CD4-positive, alpha-beta T cell treated with Interleukin-6 at 100 ng/mL for 8 hours (primary cell): ENCODE measurements around the gene UNC13D.
"Not testable (repeated sequence)": the region's sequence is repeated elsewhere in the genome, so short reads cannot be mapped to it uniquely, and the experiment has no call there.

Experiments
- DNase-seq: peaks from one replicate; pipeline ENCODE4 v3.0.0-alpha.2; 2020; ENCODE audit warnings: mixed read lengths, low spot score

Gene UNC13D

GRCh38 chr17:75820094-75821080, 23.8 kb downstream of the UNC13D start:
- no peak for DNase-seq

DNA sequence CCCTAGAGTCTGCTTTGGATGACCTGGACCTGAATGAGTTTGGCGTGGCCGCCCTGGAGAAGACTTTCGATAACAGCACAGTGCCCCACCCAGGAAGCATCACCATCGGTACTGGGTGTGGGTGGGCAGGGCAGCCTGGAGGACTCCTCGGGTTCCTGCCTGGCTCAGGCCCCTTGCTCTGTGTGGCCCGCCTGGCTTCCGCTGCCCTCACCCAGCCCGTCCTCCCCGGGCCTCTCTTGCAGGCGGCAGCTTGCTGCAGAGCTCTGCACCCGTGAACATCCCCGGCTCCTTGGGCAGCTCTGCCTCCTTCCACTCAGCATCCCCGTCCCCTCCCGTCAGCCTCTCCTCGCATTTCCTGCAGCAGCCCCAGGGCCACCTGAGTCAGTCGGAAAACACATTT, 24.5 kb downstream of the UNC13D start:
- DNase-seq: no peak

GRCh38 chr17:75819116-75819515, 25.1 kb downstream of the UNC13D start:
- no peak for DNase-seq

GRCh38 chr17:75818326-75818885, 25.8 kb downstream of the UNC13D start:
- DNase-seq: no peak

- no peak for DNase-seq
Measured at GRCh38 chr17:75817571-75817970, 26.6 kb downstream of the UNC13D start.

GRCh38 chr17:75816693-75817092, 27.5 kb downstream of the UNC13D start:
- DNase-seq: no peak

DNA sequence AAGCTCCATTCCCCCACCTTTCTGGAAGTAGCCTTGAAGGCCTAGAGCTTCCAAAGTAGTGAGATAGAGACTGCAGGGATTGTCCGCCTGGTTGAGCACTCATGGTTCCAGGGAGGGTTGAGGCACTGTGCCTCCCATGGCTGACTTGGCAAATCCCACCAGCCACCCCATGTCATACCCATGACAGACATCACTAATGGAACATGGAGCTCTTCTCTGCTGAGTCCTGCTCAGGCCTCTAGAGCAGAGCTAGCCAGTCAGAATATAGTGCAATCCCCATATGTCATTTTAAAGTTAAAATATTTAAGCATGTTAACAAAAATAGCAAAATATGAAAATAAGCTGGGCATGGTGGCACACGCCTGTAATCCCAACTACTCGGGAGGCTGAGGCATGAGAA, 28.8 kb downstream of the UNC13D start:
- DNase-seq: no peak

DNA sequence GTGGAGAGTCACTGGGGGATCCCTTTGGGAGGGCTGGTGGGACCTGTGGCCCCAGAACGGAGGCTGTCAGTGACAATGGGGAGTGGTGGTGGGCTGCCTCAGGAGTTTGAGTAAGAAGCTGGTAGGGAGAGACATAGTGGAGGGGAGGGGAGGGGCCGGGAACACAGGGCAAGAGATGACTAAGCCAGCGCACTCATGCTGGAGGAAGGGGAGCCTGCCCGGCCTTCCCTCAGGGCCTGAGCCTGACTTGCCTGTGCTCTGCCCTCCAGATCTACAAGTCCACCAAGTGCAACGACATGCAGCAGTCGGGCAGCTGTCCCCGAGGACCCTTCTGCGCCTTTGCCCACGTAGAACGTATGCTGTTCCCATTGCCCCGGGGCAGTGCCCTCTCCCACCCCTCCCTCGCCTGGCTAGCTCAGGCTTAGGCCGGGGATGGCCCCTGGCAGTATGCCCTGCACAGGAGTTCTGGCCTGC, 29.3 kb downstream of the UNC13D start:
- DNase-seq: no peak

DNA sequence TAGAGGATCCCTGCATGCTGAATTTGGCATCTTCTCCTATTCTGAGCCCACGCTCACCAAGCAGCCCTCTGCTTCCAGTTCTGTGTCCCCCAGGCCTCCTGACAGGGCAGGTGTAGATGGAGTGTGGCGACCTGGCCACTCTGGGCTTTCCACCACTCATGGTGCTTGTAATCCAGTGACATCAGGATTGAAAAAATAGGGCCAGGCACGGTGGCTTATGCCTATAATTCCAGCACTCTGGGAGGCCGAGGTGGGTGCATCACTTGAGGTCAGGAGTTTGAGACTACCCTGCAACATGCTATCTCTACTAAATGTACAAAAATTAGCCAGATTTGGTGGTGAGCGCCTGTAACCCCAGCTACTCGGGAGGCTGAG, 30.2 kb downstream of the UNC13D start:
- no peak for DNase-seq

DNA sequence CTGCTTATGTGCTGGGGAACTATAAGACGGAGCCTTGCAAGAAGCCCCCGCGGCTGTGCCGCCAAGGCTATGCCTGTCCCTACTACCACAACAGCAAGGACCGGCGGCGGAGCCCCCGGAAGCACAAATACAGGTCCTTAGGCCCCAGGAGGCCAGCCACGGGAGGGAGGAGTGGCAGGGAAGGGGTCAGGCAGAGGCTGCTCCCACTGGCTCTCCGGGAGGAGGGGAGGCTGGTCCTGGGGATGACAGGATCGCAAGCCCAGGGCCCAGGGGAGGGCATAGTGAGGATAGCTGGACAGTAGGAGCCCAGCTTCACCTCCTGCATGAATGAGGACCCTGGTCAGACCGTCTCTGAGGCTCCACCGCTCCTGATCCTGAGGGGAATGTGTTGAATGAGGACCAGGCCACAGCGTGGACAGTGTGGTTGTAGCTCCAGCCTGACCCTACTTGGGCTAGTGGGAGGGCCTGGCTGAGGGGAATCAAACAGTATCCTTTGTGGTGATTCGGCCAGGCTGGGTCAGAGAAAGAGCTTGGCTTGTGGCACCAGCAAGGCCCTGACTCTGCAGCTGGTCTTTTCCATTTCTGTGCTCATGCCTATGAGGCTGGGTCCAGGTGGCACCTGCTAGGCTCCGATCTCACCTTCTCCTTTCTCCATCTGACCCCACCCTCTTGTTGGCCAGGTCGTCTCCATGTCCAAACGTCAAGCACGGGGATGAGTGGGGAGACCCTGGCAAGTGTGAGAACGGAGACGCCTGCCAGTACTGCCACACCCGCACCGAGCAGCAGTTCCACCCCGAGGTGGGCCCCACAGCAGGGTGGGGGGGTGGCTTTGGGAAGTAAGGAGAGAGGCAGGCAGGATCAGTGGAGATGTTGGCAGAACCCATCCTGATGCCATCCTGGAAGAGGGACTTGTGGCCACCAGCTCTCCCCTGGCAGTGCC, 30.9 kb downstream of the UNC13D start:
- DNase-seq: no peak

DNA sequence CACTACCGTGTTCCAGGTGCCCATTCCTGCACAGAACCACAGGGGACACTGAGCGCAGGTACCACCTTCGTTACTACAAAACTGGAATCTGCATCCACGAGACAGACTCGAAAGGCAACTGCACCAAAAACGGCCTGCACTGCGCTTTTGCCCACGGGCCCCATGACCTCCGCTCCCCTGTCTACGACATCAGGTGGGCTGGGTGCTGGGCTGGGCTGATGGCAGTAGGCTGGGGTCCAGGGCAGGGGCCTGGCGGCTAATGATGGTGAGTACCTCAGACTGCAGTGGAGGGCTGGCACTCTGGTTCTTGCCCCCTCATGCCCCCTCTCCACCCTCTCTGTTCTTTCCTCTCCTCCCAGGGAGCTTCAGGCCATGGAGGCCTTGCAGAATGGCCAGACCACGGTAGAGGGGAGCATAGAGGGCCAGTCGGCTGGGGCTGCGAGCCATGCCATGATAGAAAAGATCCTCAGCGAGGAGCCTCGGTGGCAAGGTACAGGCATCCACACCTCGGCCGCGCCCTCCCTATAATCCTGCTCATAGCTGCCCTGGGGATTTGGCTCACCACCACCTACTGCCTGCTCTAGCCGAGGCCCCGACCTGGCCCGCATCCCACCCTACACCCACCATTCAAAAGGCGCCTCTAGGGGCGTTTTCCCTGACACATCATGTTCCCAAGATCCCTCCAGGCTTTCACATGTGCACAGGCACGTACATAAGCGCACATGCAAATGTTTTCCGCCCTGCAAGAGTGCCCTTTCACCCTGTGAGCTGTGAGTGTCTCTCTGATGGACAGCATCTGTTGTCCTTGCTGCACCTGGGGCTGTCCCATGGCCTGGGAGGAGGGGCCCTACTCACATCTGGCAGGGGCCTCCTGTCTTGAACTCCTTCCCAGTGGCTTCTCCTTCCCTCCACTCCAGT, 31.8 kb downstream of the UNC13D start:
- DNase-seq: no peak

DNA sequence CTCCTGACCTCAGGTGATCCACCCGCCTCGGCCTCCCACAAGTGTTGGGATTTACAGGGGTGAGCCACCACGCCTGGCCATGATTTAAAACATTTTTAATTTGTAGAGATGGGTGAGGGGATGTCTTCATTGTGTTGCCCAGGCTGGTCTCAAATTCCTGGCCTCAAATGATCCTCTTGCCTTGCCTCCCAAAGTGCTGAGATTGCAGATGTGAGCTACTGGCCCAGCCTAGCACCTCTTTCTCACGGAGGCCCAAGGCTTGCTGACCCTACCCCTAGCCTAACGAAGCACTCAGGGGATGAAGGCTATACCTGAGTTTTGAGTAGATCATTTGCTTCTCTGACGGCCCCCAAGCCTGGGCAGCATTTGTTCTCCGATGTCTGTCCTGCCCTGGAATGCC, 33.0 kb downstream of the UNC13D start:
- DNase-seq: no peak

- DNase-seq: not testable (repeated sequence)
Measured at GRCh38 chr17:75810756-75811155, 33.4 kb downstream of the UNC13D start.

DNA sequence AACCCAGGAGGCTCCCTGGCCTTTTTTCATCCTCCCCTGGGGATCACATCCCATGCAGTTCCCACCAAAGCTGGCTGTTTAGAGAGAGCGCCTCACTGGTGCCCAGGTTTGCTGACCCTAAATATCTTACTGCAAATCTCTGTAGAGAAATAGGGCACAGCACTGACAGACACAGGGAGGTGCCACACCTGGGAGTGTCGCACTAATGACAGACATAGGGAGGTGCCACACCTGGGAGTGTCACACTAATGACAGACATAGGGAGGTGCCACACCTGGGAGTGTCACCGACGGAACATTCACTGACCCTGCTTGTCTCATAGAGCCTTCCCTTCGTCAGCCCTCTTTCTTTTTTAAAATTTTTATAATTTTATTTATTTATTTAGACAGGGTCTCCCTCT, 34.0 kb downstream of the UNC13D start:
- DNase-seq: no peak

DNA sequence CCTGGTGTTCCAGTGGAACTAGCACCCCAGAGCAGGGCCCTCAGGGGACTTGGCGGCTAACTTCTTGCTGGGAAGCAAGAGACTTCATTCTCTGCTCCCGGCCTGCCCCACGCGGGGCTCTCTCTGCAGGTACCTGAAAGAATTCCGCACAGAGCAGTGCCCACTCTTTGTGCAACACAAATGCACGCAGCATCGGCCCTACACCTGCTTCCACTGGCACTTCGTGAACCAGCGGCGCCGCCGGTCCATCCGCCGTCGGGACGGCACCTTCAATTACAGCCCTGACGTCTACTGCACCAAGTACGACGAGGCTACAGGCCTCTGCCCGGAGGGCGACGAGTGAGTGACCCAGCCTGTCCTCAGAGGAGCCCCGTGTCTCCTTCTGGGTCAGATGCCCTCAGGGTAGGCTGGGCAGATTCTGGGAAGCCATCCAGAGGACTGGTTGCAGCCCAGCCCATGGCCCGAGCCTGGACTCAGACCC, 34.5 kb downstream of the UNC13D start:
- DNase-seq: no peak

- DNase-seq: no peak
Measured at GRCh38 chr17:75808905-75809621, 35.1 kb downstream of the UNC13D start.

DNA sequence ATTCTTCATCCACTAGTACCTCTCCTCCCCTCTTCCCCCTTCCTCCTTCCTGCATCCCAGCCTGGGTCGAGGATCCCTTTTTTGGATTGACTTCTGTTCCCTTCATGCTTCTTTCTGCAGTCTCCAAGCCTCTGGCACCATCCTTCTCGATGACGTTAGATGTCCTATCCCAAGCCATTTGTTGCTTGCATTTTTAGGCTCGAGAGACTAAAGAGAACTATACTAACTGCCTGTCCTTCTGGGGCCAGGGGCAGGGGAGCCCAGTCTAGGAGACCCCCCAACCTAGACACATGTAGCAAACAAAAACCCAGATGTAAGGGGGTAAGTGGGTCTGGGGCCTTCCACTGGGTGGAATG, 35.7 kb downstream of the UNC13D start:
- DNase-seq: no peak

DNA sequence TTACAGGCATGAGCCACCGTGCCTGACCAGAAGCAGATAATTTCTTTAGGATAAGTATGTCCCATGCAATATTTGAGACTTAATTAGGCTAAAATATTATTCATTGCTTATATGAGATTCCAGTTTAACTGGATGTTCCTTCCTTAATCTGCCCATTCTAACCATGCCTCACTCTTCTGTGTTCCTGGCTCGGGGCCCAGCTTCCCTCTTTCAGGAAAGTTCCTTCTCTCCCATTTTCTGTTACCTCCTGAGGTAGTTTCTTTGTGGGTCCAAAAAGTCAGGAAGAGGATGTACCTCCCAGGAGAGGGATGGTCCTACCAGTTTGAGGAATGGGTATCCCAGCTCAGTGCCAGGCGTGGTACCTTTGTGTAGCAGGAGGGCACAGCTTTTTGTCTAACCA, 36.3 kb downstream of the UNC13D start:
- DNase-seq: no peak

DNA sequence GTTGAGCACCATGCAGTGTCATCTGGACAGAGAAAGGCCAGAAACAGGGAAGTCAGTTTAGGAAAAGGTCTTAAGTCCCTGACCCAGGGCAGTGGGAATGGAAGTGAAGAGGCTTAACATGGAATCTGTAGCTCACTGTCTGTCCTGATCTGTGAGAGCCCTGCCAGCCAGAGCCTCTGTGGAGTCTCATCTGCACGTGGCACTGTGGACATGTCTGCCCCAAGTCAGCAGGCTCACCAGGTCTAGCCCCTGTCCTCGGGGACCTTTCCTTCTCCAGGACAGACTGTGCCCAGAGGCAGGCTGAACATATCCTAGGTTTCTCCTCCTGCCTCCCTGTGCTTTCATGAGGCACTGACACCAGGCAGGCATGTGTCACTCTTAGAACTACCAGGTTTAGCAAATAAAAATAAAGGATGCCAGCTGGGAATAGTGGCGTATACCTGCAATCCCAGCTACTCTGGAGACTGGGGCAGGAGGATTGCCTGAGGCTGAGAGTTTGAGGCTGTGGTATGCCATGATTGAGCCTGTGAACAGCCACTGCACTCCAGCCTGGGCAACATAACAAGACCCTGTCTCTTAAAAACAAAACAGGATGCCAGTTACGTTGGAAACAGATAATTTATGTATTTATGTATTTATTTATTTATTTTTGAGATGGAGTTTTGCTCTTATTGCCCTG, 37.2 kb downstream of the UNC13D start:
- DNase-seq: no peak

- no peak for DNase-seq
Measured at GRCh38 chr17:75803883-75804282, 40.3 kb downstream of the UNC13D start.
